22Rv1 (cell line): ENCODE results near the gene EPB41.
"Not testable (repeated sequence)": the region's sequence is repeated elsewhere in the genome, so short reads cannot be mapped to it uniquely, and the experiment has no call there.

Experiments used
- H3K27ac ChIP-seq: fragments of 450-650 bp; 2 replicates; pipeline ENCODE4 v1.5.1; 2017
- ZFX ChIP-seq: fragments of 450-650 bp; IDR thresholded peaks from 2 replicates; pipeline ENCODE4 v1.6.1; 2017; ENCODE audit warnings: antibody characterized with exemption, borderline replicate concordance
- TF ChIP-seq, protein P1 (sequence below): fragments of 450-650 bp; IDR thresholded peaks from 2 replicates; pipeline ENCODE4 v1.5.1; 2017; ENCODE audit warnings: mild to moderate bottlenecking

Gene EPB41

GRCh38 chr1:29145739-29146437, 231.5 kb downstream of the EPB41 start:
- TF ChIP-seq, protein P1, sequence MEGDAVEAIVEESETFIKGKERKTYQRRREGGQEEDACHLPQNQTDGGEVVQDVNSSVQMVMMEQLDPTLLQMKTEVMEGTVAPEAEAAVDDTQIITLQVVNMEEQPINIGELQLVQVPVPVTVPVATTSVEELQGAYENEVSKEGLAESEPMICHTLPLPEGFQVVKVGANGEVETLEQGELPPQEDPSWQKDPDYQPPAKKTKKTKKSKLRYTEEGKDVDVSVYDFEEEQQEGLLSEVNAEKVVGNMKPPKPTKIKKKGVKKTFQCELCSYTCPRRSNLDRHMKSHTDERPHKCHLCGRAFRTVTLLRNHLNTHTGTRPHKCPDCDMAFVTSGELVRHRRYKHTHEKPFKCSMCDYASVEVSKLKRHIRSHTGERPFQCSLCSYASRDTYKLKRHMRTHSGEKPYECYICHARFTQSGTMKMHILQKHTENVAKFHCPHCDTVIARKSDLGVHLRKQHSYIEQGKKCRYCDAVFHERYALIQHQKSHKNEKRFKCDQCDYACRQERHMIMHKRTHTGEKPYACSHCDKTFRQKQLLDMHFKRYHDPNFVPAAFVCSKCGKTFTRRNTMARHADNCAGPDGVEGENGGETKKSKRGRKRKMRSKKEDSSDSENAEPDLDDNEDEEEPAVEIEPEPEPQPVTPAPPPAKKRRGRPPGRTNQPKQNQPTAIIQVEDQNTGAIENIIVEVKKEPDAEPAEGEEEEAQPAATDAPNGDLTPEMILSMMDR, result no peak
- TF ChIP-seq ZFX, result no peak
- no peak overlapping the region for H3K27ac ChIP-seq

DNA sequence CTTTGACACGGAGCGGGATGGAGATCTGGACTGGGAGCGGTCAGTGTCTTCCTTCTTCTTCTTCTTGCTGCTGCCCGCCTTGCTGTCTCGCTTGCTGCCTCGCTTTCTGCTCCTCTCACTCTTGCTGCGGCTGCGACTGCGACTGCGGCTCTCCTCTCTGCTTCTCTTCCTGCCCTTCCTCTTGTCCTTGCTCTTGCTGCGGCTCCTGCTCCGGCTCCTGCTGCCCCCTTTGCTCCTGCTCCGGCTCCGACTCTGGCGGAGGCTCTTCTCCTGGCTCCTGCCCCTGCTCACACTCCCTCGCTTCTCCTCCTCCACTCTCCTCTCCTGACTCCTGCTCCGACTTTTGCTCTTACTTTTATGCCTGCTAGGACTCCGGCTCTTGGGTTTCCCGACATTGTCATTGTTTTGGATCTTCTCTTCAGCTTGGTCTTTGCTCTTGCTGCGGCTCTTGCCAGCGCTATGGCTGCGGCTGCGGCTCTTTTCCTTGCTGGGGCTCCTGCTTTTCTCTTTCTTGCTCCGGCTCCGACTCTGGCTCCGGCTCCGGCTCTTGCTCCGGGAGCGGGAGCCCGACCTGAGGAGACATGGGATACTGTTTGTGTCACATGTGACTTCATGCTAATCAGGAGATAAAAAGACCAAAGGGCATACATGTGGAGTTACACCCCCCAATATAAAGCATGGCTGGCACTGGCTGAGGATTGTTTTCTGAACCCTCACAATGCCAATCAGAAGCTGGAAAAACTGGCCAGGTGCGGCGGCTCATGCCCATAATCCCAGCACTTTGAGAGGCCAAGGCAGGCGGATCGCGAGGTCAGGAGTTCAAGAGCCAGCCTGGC, 234.5 kb downstream of the EPB41 start:
- TF ChIP-seq, protein P1, result no peak
- TF ChIP-seq ZFX, result no peak
- H3K27ac ChIP-seq, result no peak overlapping the region

GRCh38 chr1:29150346-29150745, 236.0 kb downstream of the EPB41 start:
- H3K27ac ChIP-seq, result not testable (repeated sequence)

DNA sequence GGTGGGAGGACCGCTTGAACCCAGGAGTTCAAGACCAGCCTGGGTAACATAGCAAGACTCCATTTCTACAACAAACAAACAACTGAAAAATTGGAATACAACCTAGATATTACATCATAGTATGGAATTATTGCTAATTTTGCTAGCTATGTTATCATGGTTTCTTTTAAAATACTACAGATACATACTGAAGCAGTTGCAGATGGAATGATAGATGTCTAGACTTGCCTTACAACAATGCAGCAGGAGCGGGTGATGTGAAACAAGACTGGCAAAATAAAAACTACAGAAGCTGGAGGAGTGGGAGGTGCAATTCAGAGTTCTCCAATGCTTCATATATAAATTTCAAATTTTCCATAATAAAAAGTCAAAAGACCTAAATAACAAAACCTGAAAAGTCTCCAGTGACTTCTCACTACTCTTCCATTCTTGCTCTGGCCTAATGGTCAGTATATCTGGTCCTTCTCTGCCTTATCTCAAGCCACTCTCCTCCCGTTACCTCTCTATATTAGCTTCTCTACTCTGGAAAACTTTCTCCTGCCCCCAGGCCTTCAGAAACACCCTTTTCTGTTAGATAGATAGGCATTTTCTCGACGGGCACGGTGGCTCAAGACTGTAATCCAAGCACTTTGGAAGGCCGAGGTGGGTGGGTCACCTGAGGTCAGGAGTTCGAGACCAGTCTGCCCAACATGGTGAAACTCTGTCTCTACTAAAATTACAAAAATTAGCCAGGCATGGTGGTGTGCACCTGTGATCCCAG, 237.9 kb downstream of the EPB41 start:
- TF ChIP-seq ZFX, result no peak
- TF ChIP-seq, protein P1, result no peak
- no peak overlapping the region for H3K27ac ChIP-seq

GRCh38 chr1:29156543-29157268, 242.3 kb downstream of the EPB41 start:
- H3K27ac ChIP-seq, result no peak overlapping the region; the same call in 1 of the 2 replicates
- TF ChIP-seq, protein P1, result no peak
- TF ChIP-seq ZFX, result no peak

DNA sequence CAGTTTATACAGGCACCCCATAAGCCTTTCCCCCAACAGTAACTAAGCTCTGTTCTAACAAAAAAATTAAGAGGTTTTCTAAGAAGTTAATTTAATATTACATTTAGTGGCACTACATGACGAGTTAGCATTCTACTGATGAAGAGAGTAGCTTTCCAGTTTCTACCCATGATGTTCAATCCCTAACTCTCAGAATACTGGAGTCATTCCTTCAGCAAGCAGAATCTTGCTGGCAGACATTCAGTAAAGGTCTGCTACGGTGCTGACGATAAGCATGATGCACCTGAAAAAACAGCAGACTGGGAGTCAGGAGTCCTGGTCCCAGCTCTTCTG, 242.9 kb downstream of the EPB41 start:
- no peak overlapping the region; the same call in 1 of the 2 replicates for H3K27ac ChIP-seq
- TF ChIP-seq ZFX, result no peak
- TF ChIP-seq, protein P1, result no peak

- TF ChIP-seq ZFX, result no peak
- TF ChIP-seq, protein P1, result no peak
- no peak overlapping the region for H3K27ac ChIP-seq
Observed at GRCh38 chr1:29159773-29160172, 245.4 kb downstream of the EPB41 start.
